Measurements from ENCODE around the gene PTTG1IP.

PTTG1IP gene

GRCh38 chr21:44887807-44888580 is 14.5 kb upstream of the PTTG1IP start:
- in situ Hi-C loops (cut with HindIII; ENCODE audit: low sequenced_read_pairs), result no loop called here
- no peak for DNase-seq (ENCODE audit: low read depth)
- H3K4me3 ChIP-seq (ENCODE audit: low read depth, low read length), result no peak overlapping the region
- TF ChIP-seq, protein P1, sequence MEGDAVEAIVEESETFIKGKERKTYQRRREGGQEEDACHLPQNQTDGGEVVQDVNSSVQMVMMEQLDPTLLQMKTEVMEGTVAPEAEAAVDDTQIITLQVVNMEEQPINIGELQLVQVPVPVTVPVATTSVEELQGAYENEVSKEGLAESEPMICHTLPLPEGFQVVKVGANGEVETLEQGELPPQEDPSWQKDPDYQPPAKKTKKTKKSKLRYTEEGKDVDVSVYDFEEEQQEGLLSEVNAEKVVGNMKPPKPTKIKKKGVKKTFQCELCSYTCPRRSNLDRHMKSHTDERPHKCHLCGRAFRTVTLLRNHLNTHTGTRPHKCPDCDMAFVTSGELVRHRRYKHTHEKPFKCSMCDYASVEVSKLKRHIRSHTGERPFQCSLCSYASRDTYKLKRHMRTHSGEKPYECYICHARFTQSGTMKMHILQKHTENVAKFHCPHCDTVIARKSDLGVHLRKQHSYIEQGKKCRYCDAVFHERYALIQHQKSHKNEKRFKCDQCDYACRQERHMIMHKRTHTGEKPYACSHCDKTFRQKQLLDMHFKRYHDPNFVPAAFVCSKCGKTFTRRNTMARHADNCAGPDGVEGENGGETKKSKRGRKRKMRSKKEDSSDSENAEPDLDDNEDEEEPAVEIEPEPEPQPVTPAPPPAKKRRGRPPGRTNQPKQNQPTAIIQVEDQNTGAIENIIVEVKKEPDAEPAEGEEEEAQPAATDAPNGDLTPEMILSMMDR (IDR thresholded peaks at IDR 0.05; ENCODE audit: low read depth, low read length, missing control alignments), result no peak

DNA sequence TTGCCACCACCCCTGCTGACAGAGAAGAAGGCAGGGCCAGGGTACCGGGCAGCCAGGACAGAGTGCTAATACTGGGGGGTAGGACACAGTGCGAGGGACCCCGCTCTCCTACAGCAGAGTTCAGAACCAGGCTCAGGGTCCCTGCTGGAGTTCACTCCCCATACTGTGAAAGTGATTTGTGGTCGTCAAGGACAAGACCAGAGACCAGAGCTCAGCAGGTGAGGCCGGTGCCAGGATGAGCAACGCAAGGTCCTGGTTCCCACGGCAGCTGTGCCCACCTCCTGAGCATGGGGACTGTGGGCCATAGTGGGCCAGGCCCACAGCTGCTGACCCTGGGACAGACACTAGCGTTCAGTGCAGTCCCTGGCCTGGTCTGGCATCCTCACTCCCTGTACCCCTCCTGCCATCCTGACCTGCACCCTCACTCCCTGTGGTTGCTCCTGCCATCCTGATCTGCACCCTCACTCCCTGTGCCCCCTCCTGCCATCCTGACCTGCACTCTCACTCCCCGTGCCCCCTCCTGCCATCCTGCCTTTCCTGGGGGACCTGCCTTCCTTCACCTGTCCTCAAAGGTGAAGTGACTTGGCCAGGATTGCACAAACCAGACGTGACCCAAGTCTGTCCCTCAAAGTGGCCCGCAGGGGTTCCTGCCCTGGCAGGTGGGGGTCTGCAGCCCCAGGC is 13.8 kb upstream of the PTTG1IP start:
- DNase-seq (ENCODE audit: low read depth), result no peak
- in situ Hi-C loops (cut with HindIII; ENCODE audit: low sequenced_read_pairs), result no loop called here
- no peak overlapping the region for H3K4me3 ChIP-seq (ENCODE audit: low read depth, low read length)
- TF ChIP-seq, protein P1 (IDR thresholded peaks at IDR 0.05; ENCODE audit: low read depth, low read length, missing control alignments), result no peak

- no peak for DNase-seq (ENCODE audit: low read depth)
- in situ Hi-C loops (cut with HindIII; ENCODE audit: low sequenced_read_pairs), result no loop called here
- H3K4me3 ChIP-seq (ENCODE audit: low read depth, low read length), result no peak overlapping the region
- TF ChIP-seq, protein P1 (IDR thresholded peaks at IDR 0.05; ENCODE audit: low read depth, low read length, missing control alignments), result no peak
Observed at GRCh38 chr21:44886113-44887075, 12.9 kb upstream of the PTTG1IP start.

DNA sequence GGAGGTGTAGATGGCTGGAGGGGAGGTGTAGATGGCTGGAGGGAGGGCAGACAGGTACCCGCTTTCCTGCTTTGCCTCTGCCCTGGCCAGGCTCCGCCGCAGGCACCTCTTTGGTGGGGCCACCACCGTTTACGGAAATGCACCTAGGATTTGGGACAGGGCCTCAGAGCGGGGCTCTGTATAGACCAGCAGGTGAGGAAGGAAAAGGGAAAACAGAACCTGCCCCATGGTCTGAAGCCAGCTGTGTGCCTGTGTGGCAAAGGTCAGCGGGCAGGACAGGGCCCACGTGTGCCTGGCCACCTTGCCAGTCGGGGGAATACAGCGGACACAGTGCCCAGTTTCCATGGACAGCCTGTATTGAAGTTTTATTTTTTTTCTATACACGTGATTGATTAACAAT is 12.1 kb upstream of the PTTG1IP start:
- no peak for DNase-seq (ENCODE audit: low read depth)
- TF ChIP-seq, protein P1 (IDR thresholded peaks at IDR 0.05; ENCODE audit: low read depth, low read length, missing control alignments), result no peak
- in situ Hi-C loops (cut with HindIII; ENCODE audit: low sequenced_read_pairs), result no loop called here
- H3K4me3 ChIP-seq (ENCODE audit: low read depth, low read length), result no peak overlapping the region

DNA sequence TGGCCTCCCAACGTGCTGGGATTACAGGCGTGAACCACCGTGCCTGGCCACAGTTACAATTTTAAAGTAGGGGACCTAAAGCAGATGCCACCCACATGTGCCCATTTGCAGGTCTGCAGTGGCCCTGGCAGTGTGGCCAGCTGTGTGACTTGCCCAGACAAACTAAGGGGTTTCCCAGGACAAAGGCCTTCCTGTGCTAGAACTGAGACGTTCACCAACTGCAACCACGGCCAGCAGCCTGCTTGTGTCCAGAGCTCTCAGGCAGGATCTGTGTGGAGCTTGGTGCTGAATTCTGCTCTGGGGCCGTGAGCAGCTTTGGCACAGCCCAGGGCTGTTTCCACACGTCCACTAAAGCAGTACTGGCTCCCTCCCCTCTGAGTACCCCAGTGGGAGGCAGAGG is 10.6 kb upstream of the PTTG1IP start:
- H3K4me3 ChIP-seq (ENCODE audit: low read depth, low read length), result no peak overlapping the region
- TF ChIP-seq, protein P1 (IDR thresholded peaks at IDR 0.05; ENCODE audit: low read depth, low read length, missing control alignments), result no peak
- in situ Hi-C loops (cut with HindIII; ENCODE audit: low sequenced_read_pairs), result no loop called here
- DNase-seq (ENCODE audit: low read depth), result no peak

DNA sequence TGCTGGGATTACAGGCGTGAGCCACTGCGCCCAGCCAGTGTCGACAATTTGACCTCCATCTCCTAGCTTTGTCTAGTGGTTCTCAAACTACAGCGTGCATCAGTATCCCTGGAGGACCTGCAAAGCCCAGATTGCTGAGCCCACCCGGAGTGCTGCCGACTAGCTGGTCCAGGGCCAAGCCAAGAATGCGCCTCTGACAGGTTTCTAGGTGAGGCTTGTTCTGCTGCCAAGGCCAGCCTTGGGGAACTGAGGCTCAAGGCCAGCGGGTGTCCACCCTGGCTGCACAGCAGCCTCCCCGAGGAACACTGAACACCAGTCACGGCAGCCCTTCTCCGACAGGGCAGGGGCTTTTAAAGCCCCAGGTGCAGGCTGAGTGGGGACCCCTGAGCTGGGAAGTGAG is 9.8 kb upstream of the PTTG1IP start:
- in situ Hi-C loops (cut with HindIII; ENCODE audit: low sequenced_read_pairs), result no loop called here
- TF ChIP-seq, protein P1 (IDR thresholded peaks at IDR 0.05; ENCODE audit: low read depth, low read length, missing control alignments), result no peak
- no peak overlapping the region for H3K4me3 ChIP-seq (ENCODE audit: low read depth, low read length)
- no peak for DNase-seq (ENCODE audit: low read depth)
